Progenitor cell of endocrine pancreas (in vitro differentiated cells): Measurements from ENCODE around the gene CLPSL1. TPM values are rescaled to one million over a fixed set of nuclear protein-coding genes. Genes with fewer than 3 reads are reported as not detected.
A peak's percentile ranks its signal among the peaks of the same experiment; 100 is the strongest.

Experiments used
- DNase-seq: peaks from one replicate; pipeline ENCODE4 v3.0.0; 2021; ENCODE audit warnings: low spot score; ENCODE audit not compliant: unreplicated experiment
- H3K27ac Mint-ChIP-seq: 2 replicates; pipeline ENCODE4 v1.8.0; 2021; ENCODE audit warnings: mild to moderate bottlenecking, moderate library complexity, mixed read lengths
- H3K27me3 Mint-ChIP-seq: 2 replicates; pipeline ENCODE4 v1.8.0; 2021; ENCODE audit warnings: mixed read lengths
- H3K36me3 Mint-ChIP-seq: 2 replicates; pipeline ENCODE4 v1.8.0; 2022; ENCODE audit warnings: mixed read lengths; ENCODE audit not compliant: insufficient read depth
- H3K4me1 Mint-ChIP-seq: 2 replicates; pipeline ENCODE4 v1.8.0; 2021; ENCODE audit warnings: low read depth, mixed read lengths
- H3K4me3 Mint-ChIP-seq: 2 replicates; pipeline ENCODE4 v1.8.0; 2021; ENCODE audit warnings: low read depth, mild to moderate bottlenecking, moderate library complexity, mixed read lengths
- H3K9me3 Mint-ChIP-seq: 2 replicates; pipeline ENCODE4 v1.8.0; 2021; ENCODE audit warnings: low read depth, mixed read lengths
- total RNA-seq: library from RNA; stranded (reverse); gene quantifications from 2 replicates; pipeline ENCODE4 v1.2.1, GENCODE V29; 2021
- TF ChIP-seq, protein P1 (sequence below): fragments of 200-600 bp; sonication (generic); IDR thresholded peaks from one replicate; pipeline ENCODE4 v1.5.0; 2021; ENCODE audit warnings: antibody characterized with exemption, mild to moderate bottlenecking; ENCODE audit not compliant: unreplicated experiment

The CLPSL1 gene
- total RNA-seq, 1 donor from 2014 or later, result not detected

- TF ChIP-seq, protein P1, sequence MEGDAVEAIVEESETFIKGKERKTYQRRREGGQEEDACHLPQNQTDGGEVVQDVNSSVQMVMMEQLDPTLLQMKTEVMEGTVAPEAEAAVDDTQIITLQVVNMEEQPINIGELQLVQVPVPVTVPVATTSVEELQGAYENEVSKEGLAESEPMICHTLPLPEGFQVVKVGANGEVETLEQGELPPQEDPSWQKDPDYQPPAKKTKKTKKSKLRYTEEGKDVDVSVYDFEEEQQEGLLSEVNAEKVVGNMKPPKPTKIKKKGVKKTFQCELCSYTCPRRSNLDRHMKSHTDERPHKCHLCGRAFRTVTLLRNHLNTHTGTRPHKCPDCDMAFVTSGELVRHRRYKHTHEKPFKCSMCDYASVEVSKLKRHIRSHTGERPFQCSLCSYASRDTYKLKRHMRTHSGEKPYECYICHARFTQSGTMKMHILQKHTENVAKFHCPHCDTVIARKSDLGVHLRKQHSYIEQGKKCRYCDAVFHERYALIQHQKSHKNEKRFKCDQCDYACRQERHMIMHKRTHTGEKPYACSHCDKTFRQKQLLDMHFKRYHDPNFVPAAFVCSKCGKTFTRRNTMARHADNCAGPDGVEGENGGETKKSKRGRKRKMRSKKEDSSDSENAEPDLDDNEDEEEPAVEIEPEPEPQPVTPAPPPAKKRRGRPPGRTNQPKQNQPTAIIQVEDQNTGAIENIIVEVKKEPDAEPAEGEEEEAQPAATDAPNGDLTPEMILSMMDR, result no peak
- H3K27me3 Mint-ChIP-seq, result peaks cover under 1% of the 10 kb centered on the region
- no peaks in the 10 kb centered on the region for H3K9me3 Mint-ChIP-seq
- no peaks in the 10 kb centered on the region for H3K36me3 Mint-ChIP-seq
- no peak overlapping the region for H3K4me3 Mint-ChIP-seq
- H3K27ac Mint-ChIP-seq, result no peak overlapping the region
- DNase-seq, result no peak
- peaks cover 3% of the 10 kb centered on the region for H3K4me1 Mint-ChIP-seq
These were observed 17.9 kb downstream of the CLPSL1 start for GRCh38 chr6:35798706-35799105.

- H3K4me3 Mint-ChIP-seq, result no peak overlapping the region
- peaks cover 4% of the 10 kb centered on the region for H3K4me1 Mint-ChIP-seq
- H3K9me3 Mint-ChIP-seq, result no peaks in the 10 kb centered on the region
- H3K36me3 Mint-ChIP-seq, result no peaks in the 10 kb centered on the region
- H3K27me3 Mint-ChIP-seq, result peaks cover under 1% of the 10 kb centered on the region
- no peak overlapping the region for H3K27ac Mint-ChIP-seq
- no peak for DNase-seq
- TF ChIP-seq, protein P1, result no peak
These were observed 20.3 kb downstream of the CLPSL1 start for GRCh38 chr6:35801148-35801547.

- no peaks in the 10 kb centered on the region for H3K9me3 Mint-ChIP-seq
- TF ChIP-seq, protein P1, result no peak
- H3K27me3 Mint-ChIP-seq, result peaks cover 11% of the 10 kb centered on the region
- H3K4me1 Mint-ChIP-seq, result peaks cover 1% of the 10 kb centered on the region
- H3K27ac Mint-ChIP-seq, result no peak within 1 kb of the TSS
- H3K4me3 Mint-ChIP-seq, result peak within 1 kb of the TSS; percentile 61
- no peaks in the 10 kb centered on the region for H3K36me3 Mint-ChIP-seq
- DNase-seq, result peak; percentile 78
These were observed 24.3 kb downstream of the CLPSL1 start, which contains the start of gene LHFPL5 for GRCh38 chr6:35804996-35805736. Gene LHFPL5, plus strand, starts transcription at chr6:35805352. Its CDS starts 319 bp downstream, at chr6:35805671.

DNA sequence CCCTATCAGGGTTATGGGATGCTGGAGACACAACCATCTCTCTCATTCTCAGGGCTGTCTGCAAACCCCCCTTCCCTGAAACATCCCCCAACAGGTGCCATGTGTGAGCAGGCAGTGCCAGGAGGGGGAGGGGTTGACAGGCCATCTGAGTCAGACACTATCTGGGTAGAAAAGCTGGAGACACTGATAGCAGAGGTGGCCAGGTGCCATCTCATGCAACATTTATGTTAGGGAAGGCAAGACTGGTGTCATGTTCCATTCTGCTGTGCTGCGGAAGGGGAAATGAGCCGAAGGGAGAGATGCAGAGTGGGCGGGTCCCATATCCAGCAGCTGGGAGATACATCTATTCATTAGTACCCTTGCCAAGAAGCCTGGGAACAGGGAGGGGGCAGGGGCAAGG is 27.9 kb downstream of the CLPSL1 start:
- Mint-ChIP-seq H3K27ac (no peak overlapping the region), H3K36me3 (no peaks in the 10 kb centered on the region), H3K4me3 (no peak overlapping the region), H3K4me1 (peaks cover 1% of the 10 kb centered on the region), H3K27me3 (peaks cover 11% of the 10 kb centered on the region), H3K9me3 (no peaks in the 10 kb centered on the region)
- TF ChIP-seq, protein P1, result no peak
- DNase-seq, result no peak

DNA sequence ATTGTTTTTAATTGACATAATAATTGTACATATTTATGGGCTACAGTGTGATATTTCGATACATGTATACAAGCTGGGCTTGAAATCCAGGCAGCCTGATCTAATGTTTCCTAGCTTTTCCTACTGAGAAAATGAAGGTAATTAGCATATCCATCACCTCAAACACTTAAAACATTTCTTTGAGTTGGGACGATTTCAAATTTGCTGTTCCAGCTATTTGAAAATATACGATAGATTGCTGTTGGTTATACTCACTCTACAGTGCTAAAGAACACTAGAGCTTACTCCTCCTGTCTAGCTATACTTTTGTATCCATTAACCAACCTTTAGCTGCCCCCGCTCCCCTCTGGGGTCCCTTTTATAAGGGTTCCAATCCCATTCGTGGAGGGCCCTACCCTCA is 29.0 kb downstream of the CLPSL1 start:
- Mint-ChIP-seq H3K27me3 (peaks cover 11% of the 10 kb centered on the region), H3K4me1 (peaks cover under 1% of the 10 kb centered on the region), H3K9me3 (no peaks in the 10 kb centered on the region), H3K27ac (no peak overlapping the region), H3K36me3 (no peaks in the 10 kb centered on the region), H3K4me3 (no peak overlapping the region)
- TF ChIP-seq, protein P1, result no peak
- DNase-seq, result no peak
